TTC549 (cell line): ENCODE measurements around the gene RABL2A.
"Not testable (repeated sequence)": the region's sequence is repeated elsewhere in the genome, so short reads cannot be mapped to it uniquely, and the experiment has no call there.

Experiments
- FAIRE-seq: peaks from 2 replicates; lab custom pipeline; 2012; peaks lifted over from hg19 to GRCh38; lab: Jason Lieb, UNC

RABL2A gene

GRCh38 chr2:113609822-113610221 lies 17.2 kb upstream of the RABL2A start:
- not testable (repeated sequence) for FAIRE-seq

- FAIRE-seq: not testable (repeated sequence)
These were observed 6.1 kb upstream of the RABL2A start for GRCh38 chr2:113621002-113621401.

- not testable (repeated sequence) for FAIRE-seq
These were observed 1.2 kb upstream of the RABL2A start for GRCh38 chr2:113625906-113626305.

GRCh38 chr2:113632849-113633345 lies 5.8 kb downstream of the RABL2A start:
- not testable (repeated sequence) for FAIRE-seq

- not testable (repeated sequence) for FAIRE-seq
These were observed 8.3 kb downstream of the RABL2A start for GRCh38 chr2:113635358-113635757.

GRCh38 chr2:113636226-113636625 lies 9.2 kb downstream of the RABL2A start:
- not testable (repeated sequence) for FAIRE-seq

- not testable (repeated sequence) for FAIRE-seq
These were observed 11.0 kb downstream of the RABL2A start for GRCh38 chr2:113638084-113638483.

- not testable (repeated sequence) for FAIRE-seq
These were observed 19.2 kb downstream of the RABL2A start for GRCh38 chr2:113646217-113646616.

- FAIRE-seq: not testable (repeated sequence)
These were observed 24.1 kb downstream of the RABL2A start for GRCh38 chr2:113650834-113651815.

GRCh38 chr2:113652599-113652998 lies 25.5 kb downstream of the RABL2A start:
- not testable (repeated sequence) for FAIRE-seq

GRCh38 chr2:113656031-113656624 lies 29.1 kb downstream of the RABL2A start:
- FAIRE-seq: not testable (repeated sequence)

- FAIRE-seq: not testable (repeated sequence)
These were observed 30.7 kb downstream of the RABL2A start for GRCh38 chr2:113657735-113658134.

GRCh38 chr2:113663285-113664060 lies 36.4 kb downstream of the RABL2A start:
- not testable (repeated sequence) for FAIRE-seq

- not testable (repeated sequence) for FAIRE-seq
These were observed 37.9 kb downstream of the RABL2A start for GRCh38 chr2:113664761-113665533.

GRCh38 chr2:113669013-113669412 lies 41.9 kb downstream of the RABL2A start:
- FAIRE-seq: not testable (repeated sequence)

GRCh38 chr2:113672326-113672932 lies 45.4 kb downstream of the RABL2A start:
- no peak for FAIRE-seq

- no peak for FAIRE-seq
These were observed 48.8 kb downstream of the RABL2A start for GRCh38 chr2:113675875-113676274.

GRCh38 chr2:113676623-113677266 lies 49.7 kb downstream of the RABL2A start:
- FAIRE-seq: no peak

GRCh38 chr2:113677330-113677729 lies 50.3 kb downstream of the RABL2A start:
- FAIRE-seq: no peak

GRCh38 chr2:113679457-113679856 lies 52.4 kb downstream of the RABL2A start:
- no peak for FAIRE-seq
